Neural cell (in vitro differentiated cells): ENCODE results near the gene AMER1. TPM values are rescaled to one million over a fixed set of nuclear protein-coding genes. Genes with fewer than 3 reads are reported as not detected.

Source experiments
- H2AFZ ChIP-seq: fragments of 200-600, 300-800 bp; sonication (generic), shearing (Covaris generic); 2 replicates; pipeline ENCODE4 v1.6.0; 2014; ENCODE audit warnings: low read depth, mild to moderate bottlenecking, antibody characterized with exemption, low read length, moderate library complexity
- H3F3A ChIP-seq: fragments of 200-600 bp; shearing (Covaris generic); 2 replicates; pipeline ENCODE4 v1.6.1; 2016; ENCODE audit warnings: mild to moderate bottlenecking, moderate library complexity, mixed read lengths, antibody characterized with exemption, low read length; ENCODE audit not compliant: insufficient read depth, poor library complexity, severe bottlenecking
- H3K27ac ChIP-seq: fragments of 200-600, 300-800 bp; sonication (generic), shearing (Covaris generic); 2 replicates; pipeline ENCODE4 v1.5.1; 2014; ENCODE audit warnings: mild to moderate bottlenecking, low read length, moderate library complexity
- H3K27me3 ChIP-seq: fragments of 300-800, 200-600 bp; sonication (generic), shearing (Covaris generic); 2 replicates; pipeline ENCODE4 v1.6.0; 2014; ENCODE audit warnings: mild to moderate bottlenecking, low read depth, low read length, moderate library complexity; ENCODE audit not compliant: insufficient read depth
- H3K36me3 ChIP-seq: fragments of 300-800, 200-600 bp; sonication (generic), shearing (Covaris generic); 2 replicates; pipeline ENCODE4 v1.5.1; 2014; ENCODE audit warnings: mild to moderate bottlenecking, antibody characterized with exemption, low read length, moderate library complexity; ENCODE audit not compliant: insufficient read depth
- H3K4me2 ChIP-seq: fragments of 300-800, 200-600 bp; sonication (generic), shearing (Covaris generic); 2 replicates; pipeline ENCODE4 v1.6.0; 2014; ENCODE audit warnings: mild to moderate bottlenecking, low read length
- H3K4me3 ChIP-seq: fragments of 300-800, 200-600 bp; sonication (generic), shearing (Covaris generic); 2 replicates; pipeline ENCODE4 v1.5.1; 2014; ENCODE audit warnings: mild to moderate bottlenecking, low read length, moderate library complexity
- H3K79me2 ChIP-seq: fragments of 200-600 bp; shearing (Covaris generic); replicated peaks from 2 replicates; pipeline ENCODE4 v1.6.0; 2014; ENCODE audit warnings: mild to moderate bottlenecking, low read length, moderate library complexity; ENCODE audit not compliant: insufficient read depth
- H3K9ac ChIP-seq: fragments of 300-800, 200-600 bp; sonication (generic), shearing (Covaris generic); 2 replicates; pipeline ENCODE4 v1.6.1; 2016; ENCODE audit warnings: mild to moderate bottlenecking, low read length, mixed read lengths
- H3K9me2 ChIP-seq: fragments of 200-600 bp; shearing (Covaris generic); 2 replicates; pipeline ENCODE4 v1.6.1; 2016; ENCODE audit warnings: mild to moderate bottlenecking, low read length, mixed read lengths; ENCODE audit not compliant: insufficient read depth
- H3K9me3 ChIP-seq: fragments of 200-600, 300-800 bp; sonication (generic), shearing (Covaris generic); 2 replicates; pipeline ENCODE4 v1.6.1; 2016; ENCODE audit warnings: mild to moderate bottlenecking, mixed run types, low read length, moderate library complexity, mixed read lengths
- H4K20me1 ChIP-seq: fragments of 200-600 bp; shearing (Covaris generic); 2 replicates; pipeline ENCODE4 v1.6.1; 2016; ENCODE audit warnings: mild to moderate bottlenecking, mixed run types; ENCODE audit not compliant: insufficient read depth
- CTCF ChIP-seq: fragments of 450-650 bp; IDR thresholded peaks from 2 replicates; pipeline ENCODE4 v1.5.1; 2014; ENCODE audit warnings: antibody characterized with exemption, mild to moderate bottlenecking, moderate library complexity; ENCODE audit not compliant: poor library complexity, severe bottlenecking
- EP300 ChIP-seq: fragments of 450-650 bp; conservative IDR thresholded peaks from 2 replicates; pipeline ENCODE4 v1.6.1; 2014; ENCODE audit warnings: antibody characterized with exemption, mild to moderate bottlenecking, moderate library complexity; ENCODE audit not compliant: poor library complexity, severe bottlenecking
- EZH2 ChIP-seq: fragments of 200-600, 300-800 bp; shearing (Covaris generic), sonication (generic); IDR thresholded peaks from 2 replicates; pipeline ENCODE4 v1.6.1; 2014; ENCODE audit warnings: antibody characterized with exemption, low read length, borderline replicate concordance, mild to moderate bottlenecking; ENCODE audit not compliant: insufficient read depth, poor library complexity, severe bottlenecking
- MXI1 ChIP-seq: fragments of 450-650 bp; conservative IDR thresholded peaks from 2 replicates; pipeline ENCODE4 v1.6.1; 2014; ENCODE audit warnings: antibody characterized with exemption, mild to moderate bottlenecking; ENCODE audit not compliant: poor library complexity, severe bottlenecking
- POLR2AphosphoS5 ChIP-seq: IDR thresholded peaks from 2 replicates; pipeline ENCODE4 v1.6.1; 2012
- RAD21 ChIP-seq: fragments of 450-650 bp; conservative IDR thresholded peaks from 2 replicates; pipeline ENCODE4 v1.6.1; 2014; ENCODE audit warnings: antibody characterized with exemption, mild to moderate bottlenecking, moderate library complexity
- REST ChIP-seq: IDR thresholded peaks from 2 replicates; pipeline ENCODE4 v1.6.1; 2012; ENCODE audit warnings: borderline replicate concordance
- SMC3 ChIP-seq: fragments of 450-650 bp; conservative IDR thresholded peaks from 2 replicates; pipeline ENCODE4 v1.6.1; 2014; ENCODE audit warnings: antibody characterized with exemption, mild to moderate bottlenecking, moderate library complexity; ENCODE audit not compliant: poor library complexity
- TAF1 ChIP-seq: IDR thresholded peaks from 2 replicates; pipeline ENCODE4 v1.6.1; 2012; ENCODE audit warnings: low read depth
- polyA plus RNA-seq: library from polyadenylated mRNA; depleted of rRNA; stranded (reverse); fragments of >200 nt; gene quantifications from 2 replicates; pipeline ENCODE4 v1.2.3, GENCODE V29; 2014

AMER1 gene
- polyA plus RNA-seq, 1 donor from 2014 or later, result 3.1 TPM

- no peak overlapping the region for H3K4me2 ChIP-seq
- H3K36me3 ChIP-seq, result no peaks in the 10 kb centered on the region
- no peaks in the 10 kb centered on the region for H3K27me3 ChIP-seq
- no peaks in the 10 kb centered on the region for H3K9me2 ChIP-seq
- no peak overlapping the region for H3K9ac ChIP-seq
- no peak overlapping the region for H2AFZ ChIP-seq
- H3F3A ChIP-seq, result no peaks in the 10 kb centered on the region
- H3K27ac ChIP-seq, result no peak overlapping the region
- no peaks in the 10 kb centered on the region for H3K79me2 ChIP-seq
- TF ChIP-seq REST, result no peak
- TF ChIP-seq TAF1, result no peak
- TF ChIP-seq SMC3, result no peak
- no peak for TF ChIP-seq EP300
- no peak for TF ChIP-seq EZH2
- TF ChIP-seq MXI1, result no peak
- TF ChIP-seq CTCF, result no peak
- no peak for TF ChIP-seq RAD21
- TF ChIP-seq POLR2AphosphoS5, result no peak
- no peaks in the 10 kb centered on the region for H3K9me3 ChIP-seq
- H3K4me3 ChIP-seq, result no peak overlapping the region
- no peaks in the 10 kb centered on the region for H4K20me1 ChIP-seq
Observed at GRCh38 chrX:64195862-64196261, 9.6 kb downstream of the AMER1 start.

- H2AFZ ChIP-seq, result no peak overlapping the region
- H3K36me3 ChIP-seq, result no peaks in the 10 kb centered on the region
- no peaks in the 10 kb centered on the region for H3K9me2 ChIP-seq
- no peaks in the 10 kb centered on the region for H4K20me1 ChIP-seq
- no peak overlapping the region for H3K27ac ChIP-seq
- no peaks in the 10 kb centered on the region for H3K79me2 ChIP-seq
- H3K9me3 ChIP-seq, result no peaks in the 10 kb centered on the region
- H3K9ac ChIP-seq, result no peak overlapping the region
- no peak overlapping the region for H3K4me3 ChIP-seq
- no peak for TF ChIP-seq RAD21
- no peak for TF ChIP-seq EZH2
- TF ChIP-seq CTCF, result no peak
- TF ChIP-seq REST, result no peak
- TF ChIP-seq TAF1, result no peak
- no peak for TF ChIP-seq POLR2AphosphoS5
- no peak for TF ChIP-seq EP300
- no peak for TF ChIP-seq MXI1
- no peak for TF ChIP-seq SMC3
- no peak overlapping the region for H3K4me2 ChIP-seq
- H3K27me3 ChIP-seq, result no peaks in the 10 kb centered on the region
- no peaks in the 10 kb centered on the region for H3F3A ChIP-seq
Observed at GRCh38 chrX:64192673-64193072, 12.8 kb downstream of the AMER1 start.
